Hindlimb muscle (tissue), 1 donor: ENCODE data around the gene ABCG5. TPM values are rescaled to one million over a fixed set of nuclear protein-coding genes. Genes with fewer than 3 reads are reported as not detected.
A peak's percentile ranks its signal among the peaks of the same experiment; 100 is the strongest.

ENCODE experiments used
- DNase-seq: peaks from one replicate; pipeline ENCODE4 v3.0.0-alpha.2; 2013
- polyA plus RNA-seq: library from polyadenylated mRNA; unstranded; fragments of 120-200 nt; gene quantifications from one replicate; pipeline ENCODE4 v1.2.1, GENCODE V29; 2013; ENCODE audit not compliant: insufficient read length

ABCG5 gene
- not detected for polyA plus RNA-seq

- DNase-seq = no peak
Measured at GRCh38 chr2:43838560-43839267, at the start of gene ABCG5, which contains the start of gene ABCG8. TSS of gene ABCG5 (minus strand) at chr2:43838839. CDS start at chr2:43838679, 160 bp downstream. TSS of gene ABCG8 (plus strand) at chr2:43838971. CDS start at chr2:43839054, 83 bp downstream.

- DNase-seq = no peak
Measured at GRCh38 chr2:43887176-43887575, 48.5 kb upstream of the ABCG5 start.

- no peak for DNase-seq
Measured at GRCh38 chr2:43885132-43885632, 46.5 kb upstream of the ABCG5 start.

- no peak for DNase-seq
Measured at GRCh38 chr2:43884689-43885088, 46.0 kb upstream of the ABCG5 start.

- DNase-seq = no peak
Measured at GRCh38 chr2:43882312-43882711, 43.7 kb upstream of the ABCG5 start.

- DNase-seq = no peak
Measured at GRCh38 chr2:43880952-43881351, 42.3 kb upstream of the ABCG5 start.

- no peak for DNase-seq
Measured at GRCh38 chr2:43880471-43880870, 41.8 kb upstream of the ABCG5 start.

GRCh38 chr2:43879261-43879660 lies 40.6 kb upstream of the ABCG5 start:
- no peak for DNase-seq

- peak; percentile 12 for DNase-seq
Measured at GRCh38 chr2:43877782-43878464, 39.3 kb upstream of the ABCG5 start.

GRCh38 chr2:43874776-43875451 lies 36.3 kb upstream of the ABCG5 start:
- no peak for DNase-seq

- DNase-seq = no peak
Measured at GRCh38 chr2:43872151-43872550, 33.5 kb upstream of the ABCG5 start.

- no peak for DNase-seq
Measured at GRCh38 chr2:43855292-43855691, 16.7 kb upstream of the ABCG5 start.

- no peak for DNase-seq
Measured at GRCh38 chr2:43854671-43855070, 16.0 kb upstream of the ABCG5 start.

GRCh38 chr2:43853141-43854081 lies 14.8 kb upstream of the ABCG5 start:
- DNase-seq = no peak

GRCh38 chr2:43852196-43852730 lies 13.6 kb upstream of the ABCG5 start:
- DNase-seq = no peak

GRCh38 chr2:43851011-43851980 lies 12.7 kb upstream of the ABCG5 start:
- DNase-seq = no peak

GRCh38 chr2:43848214-43848613 lies 9.6 kb upstream of the ABCG5 start:
- DNase-seq = no peak

- no peak for DNase-seq
Measured at GRCh38 chr2:43846140-43846793, 7.6 kb upstream of the ABCG5 start.

GRCh38 chr2:43845181-43845580 lies 6.5 kb upstream of the ABCG5 start:
- no peak for DNase-seq

GRCh38 chr2:43842866-43843226 lies 4.2 kb upstream of the ABCG5 start:
- no peak for DNase-seq
